ENCODE measurements around the gene GMPS. TPM values are rescaled to one million over a fixed set of nuclear protein-coding genes. Genes with fewer than 3 reads are reported as not detected.
A peak's percentile ranks its signal among the peaks of the same experiment; 100 is the strongest.

The GMPS gene
- total RNA-seq, 1 donor from 2014 or later = 41.7 TPM

DNA sequence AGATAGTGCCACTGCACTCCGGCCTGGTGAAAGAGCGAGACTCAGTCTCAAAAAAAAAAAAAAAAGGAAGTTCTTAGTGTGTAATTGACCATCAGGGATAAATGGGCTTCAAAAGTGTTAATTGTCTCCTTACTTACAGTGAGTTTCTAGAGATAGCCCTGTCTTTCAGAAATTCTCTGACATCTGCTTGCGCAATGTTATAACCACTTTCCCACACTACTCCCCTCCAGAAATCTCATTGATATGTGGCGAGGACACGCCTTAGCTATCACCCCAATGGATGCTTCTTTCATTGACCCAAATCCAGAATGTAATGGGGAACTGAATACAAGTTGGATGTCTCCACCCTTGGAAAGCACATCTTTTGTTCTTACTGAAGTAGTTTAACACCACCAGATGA lies 70.9 kb downstream of the GMPS start:
- Histone ChIP-seq H3K36me3 (ENCODE audit: control insufficient read depth, insufficient read depth, low read length) (peaks cover 2% of the 10 kb centered on the region), H3K27me3 (ENCODE audit: control insufficient read depth, insufficient read depth, low read length) (no peaks in the 10 kb centered on the region), H3K4me3 (ENCODE audit: low read depth, low read length) (no peak overlapping the region)
- no peak for DNase-seq (ENCODE audit: low read depth)
- TF ChIP-seq, protein P1, sequence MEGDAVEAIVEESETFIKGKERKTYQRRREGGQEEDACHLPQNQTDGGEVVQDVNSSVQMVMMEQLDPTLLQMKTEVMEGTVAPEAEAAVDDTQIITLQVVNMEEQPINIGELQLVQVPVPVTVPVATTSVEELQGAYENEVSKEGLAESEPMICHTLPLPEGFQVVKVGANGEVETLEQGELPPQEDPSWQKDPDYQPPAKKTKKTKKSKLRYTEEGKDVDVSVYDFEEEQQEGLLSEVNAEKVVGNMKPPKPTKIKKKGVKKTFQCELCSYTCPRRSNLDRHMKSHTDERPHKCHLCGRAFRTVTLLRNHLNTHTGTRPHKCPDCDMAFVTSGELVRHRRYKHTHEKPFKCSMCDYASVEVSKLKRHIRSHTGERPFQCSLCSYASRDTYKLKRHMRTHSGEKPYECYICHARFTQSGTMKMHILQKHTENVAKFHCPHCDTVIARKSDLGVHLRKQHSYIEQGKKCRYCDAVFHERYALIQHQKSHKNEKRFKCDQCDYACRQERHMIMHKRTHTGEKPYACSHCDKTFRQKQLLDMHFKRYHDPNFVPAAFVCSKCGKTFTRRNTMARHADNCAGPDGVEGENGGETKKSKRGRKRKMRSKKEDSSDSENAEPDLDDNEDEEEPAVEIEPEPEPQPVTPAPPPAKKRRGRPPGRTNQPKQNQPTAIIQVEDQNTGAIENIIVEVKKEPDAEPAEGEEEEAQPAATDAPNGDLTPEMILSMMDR (IDR thresholded peaks at IDR 0.05; ENCODE audit: insufficient read depth, low read length, poor library complexity, severe bottlenecking) = no peak

DNA sequence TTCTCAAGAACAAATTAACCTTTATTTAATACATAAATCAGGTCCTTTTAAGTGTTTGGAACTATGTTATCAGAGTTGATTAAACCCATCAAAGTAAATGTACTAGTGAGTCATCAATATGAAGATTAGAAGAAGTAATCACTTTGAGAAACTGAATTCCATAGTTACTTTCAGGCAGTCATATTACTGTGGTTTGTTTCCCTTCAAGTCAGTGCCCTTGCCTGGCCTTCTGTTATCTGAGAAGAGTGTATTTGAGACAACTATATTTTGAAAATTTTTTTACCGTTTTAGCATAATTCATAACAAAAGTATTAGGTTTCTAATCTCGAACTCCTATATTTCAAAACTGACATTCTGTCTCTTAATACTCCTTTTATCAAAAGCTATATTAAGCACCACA lies 73.6 kb downstream of the GMPS start:
- Histone ChIP-seq H3K27me3 (ENCODE audit: control insufficient read depth, insufficient read depth, low read length) (no peaks in the 10 kb centered on the region), H3K4me3 (ENCODE audit: low read depth, low read length) (no peak overlapping the region), H3K36me3 (ENCODE audit: control insufficient read depth, insufficient read depth, low read length) (no peaks in the 10 kb centered on the region)
- TF ChIP-seq, protein P1 (IDR thresholded peaks at IDR 0.05; ENCODE audit: insufficient read depth, low read length, poor library complexity, severe bottlenecking) = no peak
- no peak for DNase-seq (ENCODE audit: low read depth)

DNA sequence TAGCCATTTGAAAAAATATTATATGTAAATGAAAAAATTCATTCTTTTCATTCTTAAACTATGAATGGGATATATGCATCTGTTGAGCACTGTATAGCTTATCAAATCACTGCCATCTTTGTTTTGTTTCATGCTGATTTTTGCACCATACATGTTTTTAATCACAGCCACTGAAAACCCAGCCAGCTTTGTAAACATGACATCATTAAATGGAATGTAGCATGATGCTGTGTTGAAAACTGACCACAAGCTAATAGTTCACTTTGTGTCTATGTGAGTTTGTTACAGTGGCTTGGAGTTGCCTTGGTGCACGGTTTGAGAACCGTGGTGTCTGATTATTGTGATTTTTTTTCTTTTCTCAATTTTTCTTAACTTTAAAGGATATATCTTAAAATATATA lies 75.7 kb downstream of the GMPS start:
- no peak overlapping the region for H3K4me3 ChIP-seq (ENCODE audit: low read depth, low read length)
- peak; percentile 51 for DNase-seq (ENCODE audit: low read depth)
- no peaks in the 10 kb centered on the region for H3K27me3 ChIP-seq (ENCODE audit: control insufficient read depth, insufficient read depth, low read length)
- TF ChIP-seq, protein P1 (IDR thresholded peaks at IDR 0.05; ENCODE audit: insufficient read depth, low read length, poor library complexity, severe bottlenecking) = no peak
- no peaks in the 10 kb centered on the region for H3K36me3 ChIP-seq (ENCODE audit: control insufficient read depth, insufficient read depth, low read length)

DNA sequence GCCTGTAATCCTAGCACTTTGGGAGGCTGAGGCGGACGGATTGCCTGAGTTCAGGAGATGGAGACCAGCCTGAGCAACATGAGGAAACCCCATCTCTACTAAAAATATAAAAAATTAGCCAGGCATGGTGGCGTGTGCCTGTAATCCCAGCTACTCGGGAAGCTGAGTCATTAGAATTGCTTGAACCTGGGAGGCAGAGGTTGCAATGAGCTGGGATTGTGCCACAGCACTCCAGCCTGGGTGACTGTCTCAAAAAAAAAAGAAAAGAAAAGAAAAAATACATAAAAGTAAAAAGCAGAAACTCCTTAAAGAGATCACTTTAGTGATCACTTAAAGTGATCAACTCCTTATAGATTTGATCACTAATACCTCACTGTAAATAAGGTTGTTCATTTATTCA lies 78.0 kb downstream of the GMPS start:
- Histone ChIP-seq H3K27me3 (ENCODE audit: control insufficient read depth, insufficient read depth, low read length) (no peaks in the 10 kb centered on the region), H3K4me3 (ENCODE audit: low read depth, low read length) (no peak overlapping the region), H3K36me3 (ENCODE audit: control insufficient read depth, insufficient read depth, low read length) (no peaks in the 10 kb centered on the region)
- no peak for DNase-seq (ENCODE audit: low read depth)
- TF ChIP-seq, protein P1 (IDR thresholded peaks at IDR 0.05; ENCODE audit: insufficient read depth, low read length, poor library complexity, severe bottlenecking) = no peak

DNA sequence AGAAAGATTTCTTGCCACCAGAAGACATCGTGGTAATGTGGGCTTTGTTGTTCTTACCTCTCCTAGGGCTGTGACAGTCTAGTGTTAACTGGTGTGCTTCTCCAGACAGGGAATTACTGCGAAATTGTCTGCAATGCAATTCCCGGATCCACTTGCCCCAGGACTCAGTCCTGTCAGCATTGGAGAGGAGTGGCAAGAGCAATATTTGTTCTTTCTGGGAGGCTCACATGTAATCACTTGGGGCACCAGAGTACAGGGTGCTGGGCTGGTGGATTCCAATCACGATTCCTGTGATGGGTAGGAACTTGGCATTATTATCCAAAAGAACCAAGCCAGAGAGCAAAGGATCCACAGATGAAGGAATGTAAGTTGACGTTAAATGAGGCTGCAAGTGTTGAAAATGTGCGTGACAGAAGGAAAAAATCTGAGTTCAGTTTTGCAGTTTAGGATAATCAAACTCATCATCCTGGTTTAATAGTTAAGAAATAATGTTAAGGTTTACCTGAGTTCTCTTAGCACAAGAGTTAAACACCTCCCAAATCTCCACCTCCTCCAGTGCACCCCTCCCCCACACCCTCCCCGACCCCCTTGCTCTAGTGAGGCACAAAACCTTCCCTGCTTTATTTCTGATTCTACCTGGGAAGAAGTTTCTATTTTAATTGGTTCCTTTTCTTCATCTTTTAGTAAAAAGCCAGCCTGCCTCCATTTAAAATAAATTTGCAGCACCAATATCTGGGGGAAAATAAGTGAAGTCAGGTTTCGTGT lies 79.2 kb downstream of the GMPS start:
- DNase-seq (ENCODE audit: low read depth) = no peak
- TF ChIP-seq, protein P1 (IDR thresholded peaks at IDR 0.05; ENCODE audit: insufficient read depth, low read length, poor library complexity, severe bottlenecking) = no peak
- H3K4me3 ChIP-seq (ENCODE audit: low read depth, low read length) = no peak overlapping the region
- H3K36me3 ChIP-seq (ENCODE audit: control insufficient read depth, insufficient read depth, low read length) = no peaks in the 10 kb centered on the region
- H3K27me3 ChIP-seq (ENCODE audit: control insufficient read depth, insufficient read depth, low read length) = no peaks in the 10 kb centered on the region
